HepG2 (cell line): Measurements from ENCODE around the gene CILP2. TPM values are rescaled to one million over a fixed set of nuclear protein-coding genes. Genes with fewer than 3 reads are reported as not detected.
A peak's percentile ranks its signal among the peaks of the same experiment; 100 is the strongest.

Source experiments
- ATAC-seq: fragments of 200-7000 bp; cut with Tn5 transposase; 3 replicates; pipeline ENCODE4 v1.9.1; 2020; ENCODE audit warnings: mild to moderate bottlenecking, moderate library complexity
- BruUV-seq: library from RNA; stranded (reverse); fragments of 400-500 nt; replicated peaks from 2 replicates; lab custom pipeline; 2021; lab: Mats Ljungman, UMichigan
- CTCF ChIA-PET: fragments of 300-600 bp; formaldehyde crosslinking; extraction: SDS; loops from one replicate; lab custom pipeline; 2021; ENCODE audit warnings: low total read pairs, inconsistent platforms, low intra/inter-chr PET ratio; lab: Yijun Ruan, JAX
- POLR2A ChIA-PET: fragments of 350-600 bp; sonication (Branson Sonifier 250); formaldehyde crosslinking; loops from one replicate; lab custom pipeline; 2020; ENCODE audit warnings: antibody characterized with exemption, inconsistent platforms; lab: Yijun Ruan, JAX
- DNase-seq: peaks from one replicate; pipeline ENCODE4 v3.0.0-alpha.2; 2015; ENCODE audit warnings: low spot score
- FAIRE-seq: peaks from 3 replicates; lab custom pipeline; 2011; peaks lifted over from hg19 to GRCh38; lab: Jason Lieb, UNC
- H2AFZ ChIP-seq: one replicate; pipeline ENCODE4 v1.6.1; 2011; ENCODE audit warnings: low read length, inconsistent platforms
- H3K27ac ChIP-seq: fragments of 300-600 bp; 3 replicates; pipeline ENCODE4 v1.8.0; 2011; ENCODE audit warnings: mixed run types, mild to moderate bottlenecking, mixed read lengths, low read length, inconsistent platforms; ENCODE audit not compliant: insufficient read depth; ENCODE audit errors: extremely low read length
- H3K27me3 ChIP-seq, 2 experiments: fragments of 200-600 bp in 1 of 2; 2 replicates in 1 of 2; 3 replicates in 1 of 2; pipeline versions ENCODE4 v1.6.0 to v1.8.0; 2011; ENCODE audit warnings: low read length in 2 of 2, mild to moderate bottlenecking in 2 of 2, moderate library complexity in 2 of 2, inconsistent platforms in 1 of 2; ENCODE audit not compliant: insufficient read depth in 2 of 2, control insufficient read depth in 1 of 2
- H3K36me3 ChIP-seq, 2 experiments: fragments of 200-600 bp in 1 of 2; replicated peaks in 1 of 2; 2 replicates in 1 of 2; 3 replicates in 1 of 2; pipeline versions ENCODE4 v1.5.1 to v1.8.0; 2011; ENCODE audit warnings: low read length in 2 of 2, inconsistent platforms in 1 of 2; ENCODE audit not compliant: insufficient read depth in 2 of 2, control insufficient read depth in 1 of 2
- H3K4me1 ChIP-seq: 2 replicates; pipeline ENCODE4 v1.5.1; 2012; ENCODE audit warnings: low read length, inconsistent platforms; ENCODE audit not compliant: insufficient read depth
- H3K4me2 ChIP-seq: 2 replicates; pipeline ENCODE4 v1.6.0; 2011; ENCODE audit warnings: low read depth, low read length, inconsistent platforms
- H3K4me3 ChIP-seq, 3 experiments: fragments of 200-600 bp in 1 of 3; sonication (generic), shearing (Covaris generic) in 1 of 3; replicated peaks in 1 of 3; 2 replicates each; pipeline ENCODE4 v1.5.1; 2011 to 2016; ENCODE audit warnings: low read length in 3 of 3, inconsistent platforms in 2 of 3, low read depth in 2 of 3, mild to moderate bottlenecking in 2 of 3, control low read depth in 1 of 3, mixed read lengths in 1 of 3; ENCODE audit not compliant: insufficient read depth in 1 of 3
- H3K79me2 ChIP-seq: one replicate; pipeline ENCODE4 v1.6.1; 2011; ENCODE audit warnings: low read length, inconsistent platforms; ENCODE audit not compliant: insufficient read depth
- H3K9ac ChIP-seq: 2 replicates; pipeline ENCODE4 v1.6.0; 2011; ENCODE audit warnings: mild to moderate bottlenecking, low read depth, low read length, inconsistent platforms; ENCODE audit not compliant: insufficient read depth
- H3K9me3 ChIP-seq: 2 replicates; pipeline ENCODE4 v1.5.1; 2012; ENCODE audit warnings: mild to moderate bottlenecking, low read length
- H4K20me1 ChIP-seq: 2 replicates; pipeline ENCODE4 v1.6.0; 2011; ENCODE audit warnings: inconsistent platforms, mild to moderate bottlenecking, low read length, moderate library complexity; ENCODE audit not compliant: insufficient read depth
- CEBPB ChIP-seq: IDR thresholded peaks from 2 replicates; pipeline ENCODE4 v1.6.1; 2011; ENCODE audit warnings: low read depth, low read length, improper control_type of control experiment, borderline replicate concordance
- CREB1 ChIP-seq, 2 experiments: fragments of 450-650 bp in 1 of 2; IDR thresholded peaks; 2 replicates each; pipeline ENCODE4 v1.6.1; 2016 to 2017; ENCODE audit warnings: control low read depth in 1 of 2, mild to moderate bottlenecking in 1 of 2, missing compliant biosample characterization in 1 of 2, missing genetic modification characterization in 1 of 2
- ELK4 ChIP-seq: sonication (generic); formaldehyde crosslinking; IDR thresholded peaks from 2 replicates; pipeline ENCODE4 v1.9.0; 2021; ENCODE audit warnings: missing genetic modification reagents, borderline replicate concordance
- GPBP1L1 ChIP-seq: sonication (generic); formaldehyde crosslinking; IDR thresholded peaks from 2 replicates; pipeline ENCODE4 v1.5.0; 2020; ENCODE audit warnings: mild to moderate bottlenecking, missing genetic modification reagents
- ZEB1 ChIP-seq: IDR thresholded peaks from 2 replicates; pipeline ENCODE4 v1.6.1; 2012; ENCODE audit warnings: mild to moderate bottlenecking, low read depth, inconsistent platforms; ENCODE audit not compliant: insufficient replicate concordance
- ZNF724P ChIP-seq: sonication (generic); formaldehyde crosslinking; IDR thresholded peaks from 2 replicates; pipeline ENCODE4 v1.8.0; 2022; ENCODE audit warnings: missing genetic modification reagents, borderline replicate concordance
- ZNF75D ChIP-seq: sonication (generic); formaldehyde crosslinking; IDR thresholded peaks from 2 replicates; pipeline ENCODE4 v1.8.1; 2023; ENCODE audit warnings: missing genetic modification reagents, mild to moderate bottlenecking, borderline replicate concordance
- WGBS: methylation state at CpG from one replicate; pipeline ENCODE4 v1.1.6; 2017; ENCODE audit warnings: low lambda C conversion rate; 5-methylcytosine and 5-hydroxymethylcytosine counted together
- in situ Hi-C: cut with HindIII; loops from 2 replicates; pipeline ENCODE4 v1.10.0; 2017; ENCODE audit warnings: low pct_unique_long_range_greater_than_20kb; ENCODE audit not compliant: extremely low pct_ligation_motif_present
- intact Hi-C: fragments of 100-400 bp; cut with micrococcal nuclease; formaldehyde crosslinking; loops from one replicate; pipeline ENCODE4 v1.10.0; 2022; ENCODE audit not compliant: unreplicated experiment
- polyA plus RNA-seq, 8 experiments: library from polyadenylated mRNA; depleted of rRNA in 3 of 8; stranded (reverse) in 7 of 8; unstranded in 1 of 8; fragments of >200 nt; fragmentation: Illumina TruSeq in 4 of 8; extraction: Trizol in 4 of 8; gene quantifications; 2 replicates each; pipeline versions ENCODE4 v1.2.1 to v1.2.3, GENCODE V29; 2011 to 2016; ENCODE audit warnings: low read depth in 4 of 8, missing spikeins in 1 of 8, mixed read lengths in 1 of 8; ENCODE audit not compliant: insufficient read depth in 1 of 8
- total RNA-seq, 5 experiments: library from RNA; depleted of rRNA; stranded (reverse); fragments of >200 nt; fragmentation: Illumina TruSeq; extraction: Trizol; gene quantifications; 2 replicates each; pipeline ENCODE4 v1.2.3, GENCODE V29; 2016; ENCODE audit warnings: low read depth in 1 of 5
- TF ChIP-seq, protein P1 (sequence below): sonication (generic); formaldehyde crosslinking; IDR thresholded peaks from 2 replicates; pipeline ENCODE4 v1.5.1; 2020; ENCODE audit warnings: mild to moderate bottlenecking, missing genetic modification reagents, moderate library complexity

CILP2 gene
- total and polyA plus RNA-seq, 2 of the 13 experiments (the other 11 are each of a cell fraction or from before 2014, with no cell fraction given) = 0.09 to 0.37 TPM

DNA sequence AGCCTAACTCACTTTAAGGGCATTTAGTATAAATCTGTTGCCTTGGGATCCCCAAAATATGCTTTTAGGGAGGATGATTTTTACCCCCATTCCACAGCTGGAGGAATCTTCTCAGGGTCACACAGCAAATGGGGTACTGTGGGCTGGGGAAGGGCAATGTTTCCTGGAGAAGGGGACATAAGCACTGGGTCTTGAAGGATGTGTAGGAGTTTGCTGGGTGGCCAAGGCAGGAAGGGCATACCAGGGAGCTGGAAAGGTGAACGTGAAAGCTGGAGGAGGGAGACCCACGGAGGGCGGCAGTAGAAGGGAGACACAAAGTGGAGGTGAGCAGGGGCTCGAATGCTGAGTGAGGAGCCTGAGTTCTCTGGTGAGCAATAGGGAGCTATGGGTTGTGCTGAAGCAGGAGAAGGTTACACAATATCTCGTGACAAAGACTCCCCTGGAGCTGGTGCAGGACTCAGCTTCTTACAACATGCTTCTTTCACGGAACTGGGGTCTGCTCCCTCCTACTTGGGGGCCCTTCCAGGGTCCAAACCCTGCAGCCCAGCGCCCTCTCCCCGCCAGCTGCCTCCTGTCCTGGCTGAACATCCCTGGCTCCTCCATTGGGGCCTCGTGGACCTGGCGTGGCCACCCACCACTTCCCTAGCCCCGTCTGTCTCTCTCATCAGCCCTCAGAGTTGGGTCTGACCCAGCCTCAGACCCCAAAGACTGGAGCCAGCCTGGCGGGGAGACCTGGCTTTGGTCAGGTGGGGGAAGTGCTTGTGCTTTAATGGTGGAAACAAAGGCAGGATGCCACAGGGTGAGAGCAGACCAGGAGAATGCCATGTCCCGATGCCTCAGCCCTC lies 11.1 kb downstream of the CILP2 start:
- Histone ChIP-seq H3K4me3 (no peak overlapping the region), H2AFZ (no peak overlapping the region), H3K27me3 (peaks cover 6 to 59% of the 10 kb centered on the region in 2 experiments; a peak in 4 of 5 replicates), H3K27ac (no peak overlapping the region), H3K79me2 (no peaks in the 10 kb centered on the region), H3K9ac (no peak overlapping the region), H3K36me3 (no peaks in the 10 kb centered on the region), H3K9me3 (no peaks in the 10 kb centered on the region), H4K20me1 (no peaks in the 10 kb centered on the region), H3K4me2 (no peak overlapping the region), H3K4me1 (no peaks in the 10 kb centered on the region)
- FAIRE-seq = no peak
- in situ Hi-C loops (loop anchor here (25.0 kb wide), 1 partner anchor 413 kb away; no protein-coding TSS in a partner anchor), intact Hi-C loops (no loop called here)
- no peak for TF ChIP-seq ZNF75D (CRISPR knock-in tag)
- TF ChIP-seq CEBPB = peak; percentile 46; the same call in 1 of the 2 replicates
- CTCF ChIA-PET = no interaction called here
- DNase-seq = no peak
- POLR2A ChIA-PET = interaction anchor here (0.7 kb wide), 1 partner anchor 172 kb away, joined by 4 read pairs; no protein-coding TSS in a partner anchor
- ATAC-seq = no peak
- WGBS = 8% methylated on average over 11 of the region's 13 CpGs
- no TSS peak for BruUV-seq

- no peak for ATAC-seq
- POLR2A ChIA-PET = no interaction called here
- Histone ChIP-seq H4K20me1 (no peaks in the 10 kb centered on the region), H3K4me2 (no peak overlapping the region), H3K9me3 (no peaks in the 10 kb centered on the region), H3K4me3 (no peak overlapping the region), H3K4me1 (no peaks in the 10 kb centered on the region), H3K27ac (no peak overlapping the region), H3K27me3 (peaks cover 6 to 59% of the 10 kb centered on the region in 2 experiments; a peak in 4 of 5 replicates), H2AFZ (no peak overlapping the region)
- in situ Hi-C loops = loop anchor here (25.0 kb wide), 2 partner anchors 412 to 1012 kb away; partner anchors contain the start of gene ZNF737
- intact Hi-C loops = no loop called here
- CTCF ChIA-PET = no interaction called here
- 20% methylated on average over 17 of the region's 23 CpGs for WGBS
- peak; percentile 71 for TF ChIP-seq CREB1 (IDR thresholded peaks at IDR 0.05)
- no peak for TF ChIP-seq CREB1 (CRISPR knock-in tag; IDR thresholded peaks at IDR 0.05)
- TF ChIP-seq ELK4 (CRISPR knock-in tag) = no peak
- TF ChIP-seq, protein P1, sequence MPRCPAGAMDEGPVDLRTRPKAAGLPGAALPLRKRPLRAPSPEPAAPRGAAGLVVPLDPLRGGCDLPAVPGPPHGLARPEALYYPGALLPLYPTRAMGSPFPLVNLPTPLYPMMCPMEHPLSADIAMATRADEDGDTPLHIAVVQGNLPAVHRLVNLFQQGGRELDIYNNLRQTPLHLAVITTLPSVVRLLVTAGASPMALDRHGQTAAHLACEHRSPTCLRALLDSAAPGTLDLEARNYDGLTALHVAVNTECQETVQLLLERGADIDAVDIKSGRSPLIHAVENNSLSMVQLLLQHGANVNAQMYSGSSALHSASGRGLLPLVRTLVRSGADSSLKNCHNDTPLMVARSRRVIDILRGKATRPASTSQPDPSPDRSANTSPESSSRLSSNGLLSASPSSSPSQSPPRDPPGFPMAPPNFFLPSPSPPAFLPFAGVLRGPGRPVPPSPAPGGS (CRISPR knock-in tag) = no peak
- TF ChIP-seq ZNF724P = no peak
- TF ChIP-seq ZEB1 = peak; percentile 78
- TF ChIP-seq GPBP1L1 (CRISPR knock-in tag) = no peak
- TF ChIP-seq, all 625 proteins: peak for 2
- BruUV-seq = no TSS peak
- FAIRE-seq = no peak
- Histone ChIP-seq H3K9ac (no peak overlapping the region), H3K79me2 (no peaks in the 10 kb centered on the region), H3K36me3 (no peaks in the 10 kb centered on the region)
- DNase-seq = no peak
Measured at GRCh38 chr19:19549804-19550464, 11.9 kb downstream of the CILP2 start.
